GM18508 (cell line): ENCODE results near the gene OR6B1.

Experiments used
- ATAC-seq: cut with Tn5 transposase; IDR thresholded peaks from one replicate; pipeline ENCODE4 v1.9.1; 2021; ENCODE audit warnings: moderate number of reproducible peaks; ENCODE audit not compliant: insufficient read depth, unreplicated experiment

OR6B1 gene

DNA sequence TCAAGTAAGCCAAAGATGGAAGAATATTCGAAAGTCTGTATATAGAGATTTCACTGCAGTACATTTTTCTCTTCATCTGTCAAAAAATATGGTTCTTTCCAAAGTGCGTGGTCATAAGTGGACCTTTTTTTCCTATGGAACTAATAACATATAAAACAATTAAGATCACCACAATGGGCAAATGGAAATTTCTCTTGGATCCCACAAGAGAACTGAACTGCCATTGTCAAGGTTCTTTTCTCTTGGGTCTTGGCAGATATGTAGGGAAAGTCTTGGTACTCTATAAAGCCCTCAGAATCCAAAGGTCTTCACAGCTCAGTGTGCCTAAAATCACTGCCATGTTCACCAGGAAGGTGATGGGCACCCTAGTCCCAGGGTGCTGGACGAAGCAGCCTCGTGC lies at the start of gene OR6B1:
OR6B1 (plus strand) TSS at position 301 of the 400 bp plus-strand sequence. CDS start 3,677 bp downstream, outside the sequence.
- no peak for ATAC-seq

DNA sequence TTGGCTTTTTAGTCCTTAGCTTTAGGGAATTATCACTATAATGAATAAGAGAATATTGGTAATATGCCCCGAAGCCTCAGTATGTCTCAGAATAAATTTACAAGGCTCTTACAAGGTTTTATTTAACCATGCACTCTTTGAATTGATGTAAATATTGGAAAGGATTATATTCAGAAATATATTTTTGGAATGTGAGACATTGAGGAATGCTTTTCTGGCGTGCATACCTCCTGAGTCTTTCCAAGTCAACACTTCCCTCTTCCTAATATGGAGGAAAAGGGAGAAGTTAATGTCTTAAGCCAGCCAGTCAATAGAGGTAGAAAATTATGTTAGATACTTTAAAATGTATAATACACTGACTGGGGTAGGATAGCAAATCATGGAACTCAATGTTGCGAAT lies 46.7 kb upstream of the OR6B1 start:
- ATAC-seq, result no peak

DNA sequence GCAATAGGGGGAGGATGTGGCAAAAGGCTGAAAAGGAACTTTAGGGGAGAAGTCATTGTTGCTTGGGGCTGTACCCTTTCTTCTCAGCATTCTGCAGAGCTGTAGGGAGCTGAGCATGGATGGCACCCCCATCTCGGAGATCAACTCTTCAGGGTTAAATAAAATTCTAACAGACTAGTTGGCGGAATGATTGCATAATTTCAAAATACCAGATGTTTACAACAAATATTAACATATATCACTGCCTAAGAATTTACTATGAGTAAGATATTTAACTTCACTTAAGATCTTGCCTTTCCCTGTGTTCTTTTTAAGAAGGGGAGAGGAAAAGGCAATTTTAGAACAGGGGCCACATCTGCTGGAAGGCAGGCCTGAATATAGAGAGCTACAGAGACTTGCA lies 46.0 kb upstream of the OR6B1 start:
- ATAC-seq, result no peak

DNA sequence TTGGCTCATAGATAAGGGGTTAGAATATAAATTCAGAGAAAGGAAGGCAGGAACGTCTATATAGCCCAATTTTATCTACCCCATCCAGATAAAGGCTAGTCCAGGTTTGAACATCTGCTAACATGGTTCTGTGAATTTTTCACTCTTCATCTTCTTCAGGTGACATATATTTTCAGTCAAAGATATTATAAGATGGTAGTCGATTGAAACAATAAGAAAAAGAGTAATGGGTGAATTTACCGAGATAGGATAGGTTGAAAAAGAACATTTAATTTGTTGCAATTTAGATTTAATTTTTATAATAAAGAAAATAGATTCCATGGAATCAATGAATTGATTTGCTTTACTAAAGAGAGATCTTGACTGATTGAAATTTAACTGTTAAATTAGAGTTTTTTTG lies 45.6 kb upstream of the OR6B1 start, which contains the start of gene OR2F1:
OR2F1 (plus strand) TSS at position 301 of the 400 bp plus-strand sequence. CDS start 5,127 bp downstream, outside the sequence.
- no peak for ATAC-seq

GRCh38 chr7:143958781-143959180 lies 41.3 kb upstream of the OR6B1 start:
- no peak for ATAC-seq

- no peak for ATAC-seq
These were observed 39.1 kb upstream of the OR6B1 start for GRCh38 chr7:143960813-143961610.

DNA sequence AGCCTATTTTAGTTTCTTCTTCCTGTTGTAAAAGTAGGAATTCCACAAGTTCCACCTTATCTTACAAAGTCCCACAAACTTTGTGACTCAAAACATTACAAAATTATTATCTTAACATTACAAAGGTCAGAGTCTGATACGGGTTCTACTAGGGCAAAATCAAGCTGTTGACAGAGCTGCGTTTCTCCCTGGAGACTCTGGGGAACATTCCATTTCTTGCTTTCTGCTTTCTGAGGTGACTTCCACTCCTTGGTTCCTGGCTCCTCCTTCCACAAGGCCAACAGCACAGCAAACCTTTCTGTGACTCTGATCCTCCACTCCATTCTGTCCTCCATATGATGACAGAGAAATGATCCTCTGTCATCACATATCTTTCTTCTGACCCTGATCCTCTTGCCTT lies 34.8 kb upstream of the OR6B1 start:
- ATAC-seq, result no peak

DNA sequence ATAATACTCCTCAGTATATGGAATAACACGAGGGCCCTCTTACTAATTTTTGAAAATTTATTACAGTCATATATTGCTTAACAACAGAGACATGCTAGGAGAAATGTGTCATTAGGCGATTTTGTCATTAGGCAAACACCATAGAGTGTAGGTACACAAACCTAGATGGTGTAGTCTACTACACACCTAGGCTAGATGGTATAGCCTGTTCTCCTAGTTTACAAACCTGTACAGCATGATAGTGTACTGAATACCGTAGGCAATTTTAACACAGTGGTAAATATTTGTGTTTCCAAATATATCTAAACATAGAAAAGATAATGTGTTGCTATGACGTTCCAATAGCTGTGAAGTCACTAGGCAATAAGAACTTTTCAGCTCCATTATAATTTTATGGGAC lies 32.7 kb upstream of the OR6B1 start:
- no peak for ATAC-seq

- no peak for ATAC-seq
These were observed 26.2 kb upstream of the OR6B1 start for GRCh38 chr7:143973870-143974416.

DNA sequence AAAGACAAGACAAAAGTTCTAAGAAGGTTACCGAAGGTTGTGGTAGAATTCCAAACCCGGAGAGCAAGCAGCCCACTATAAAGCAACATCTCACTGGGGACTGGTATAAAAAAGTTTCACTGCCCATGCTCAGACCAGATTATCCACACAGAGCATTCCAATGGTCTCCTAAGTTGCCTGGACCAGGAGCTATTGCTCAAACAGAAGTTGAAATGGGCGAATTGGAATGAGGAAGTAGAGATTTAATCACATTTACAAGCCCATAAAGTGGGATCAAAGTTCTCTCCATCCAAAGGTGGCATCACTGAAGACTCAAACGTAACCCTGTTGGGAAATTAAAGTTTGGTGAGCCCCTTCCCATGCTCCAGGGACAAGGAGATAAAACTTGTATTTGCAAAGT lies 25.7 kb upstream of the OR6B1 start:
- ATAC-seq, result no peak

DNA sequence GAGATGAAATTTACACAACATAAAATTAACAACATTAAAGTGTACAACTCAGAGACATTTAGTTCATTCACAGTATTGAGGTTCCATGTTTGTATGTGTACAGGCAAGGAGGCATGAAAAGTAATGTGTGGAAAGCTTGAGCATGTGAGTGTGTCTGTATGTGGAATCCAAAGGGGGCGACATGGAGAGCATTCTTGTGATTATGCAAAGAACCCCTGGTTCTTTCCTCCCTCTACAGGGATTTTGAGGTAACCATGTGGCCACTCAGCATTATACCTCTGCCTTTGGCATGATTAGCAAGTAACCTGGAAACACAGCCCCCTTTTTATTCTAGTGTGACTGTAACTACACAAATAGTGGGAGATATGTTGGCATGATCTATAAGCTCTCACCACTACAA lies 24.5 kb upstream of the OR6B1 start:
- no peak for ATAC-seq

DNA sequence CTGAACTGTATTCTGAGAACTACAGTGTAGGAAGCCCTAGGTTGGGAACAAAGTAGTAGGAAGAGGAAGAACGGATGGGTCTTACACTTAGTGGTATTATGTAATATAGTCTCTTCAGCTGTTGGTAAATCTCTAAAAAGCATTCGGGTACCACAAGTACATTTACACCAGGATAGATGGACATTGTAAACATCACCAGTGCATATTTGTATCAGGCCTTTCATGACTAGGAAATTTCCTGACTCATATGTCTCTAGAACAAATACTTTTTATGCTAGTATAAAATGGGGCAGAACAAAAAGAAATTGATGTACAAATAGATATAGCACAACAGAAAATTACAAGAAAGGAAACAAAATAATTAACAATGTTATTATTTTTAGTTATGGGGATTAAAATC lies 21.5 kb upstream of the OR6B1 start:
- no peak for ATAC-seq

DNA sequence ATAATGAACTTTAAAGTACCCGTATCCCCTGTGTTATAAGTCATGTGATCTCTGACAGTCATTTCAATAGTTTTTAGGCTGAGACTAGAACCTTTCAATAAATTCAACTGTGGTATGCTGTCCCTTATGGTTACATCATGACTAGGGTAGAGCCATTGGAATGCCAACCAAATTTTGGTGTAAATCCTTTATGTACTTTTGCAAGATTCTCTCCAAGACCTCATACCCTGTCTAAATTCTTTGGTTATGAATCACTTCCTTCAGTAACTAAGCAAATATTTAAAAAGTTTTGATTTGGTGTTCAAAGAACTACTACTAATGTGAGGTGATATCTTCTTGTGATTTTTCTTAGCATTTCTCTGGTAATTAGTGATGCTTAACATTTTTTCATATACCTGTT lies 20.8 kb upstream of the OR6B1 start:
- no peak for ATAC-seq

DNA sequence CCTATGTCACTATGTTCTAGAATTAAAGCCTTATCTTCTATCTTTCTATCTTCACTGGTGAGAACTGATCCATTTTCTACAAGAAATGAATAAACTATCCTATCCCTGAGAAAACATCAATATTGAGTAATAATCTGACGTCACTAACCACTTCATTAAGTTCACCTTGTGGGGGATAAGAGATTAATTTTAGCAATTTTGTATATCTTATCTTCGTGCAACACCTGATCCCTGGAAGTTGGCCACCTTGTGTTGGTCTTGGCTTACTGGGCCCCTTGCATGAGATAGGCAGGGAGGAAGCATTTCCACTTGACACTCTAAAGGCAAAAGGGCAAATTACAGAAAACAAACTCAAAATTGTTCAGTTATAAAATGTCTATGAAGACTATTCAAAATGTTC lies 20.1 kb upstream of the OR6B1 start:
- ATAC-seq, result no peak

DNA sequence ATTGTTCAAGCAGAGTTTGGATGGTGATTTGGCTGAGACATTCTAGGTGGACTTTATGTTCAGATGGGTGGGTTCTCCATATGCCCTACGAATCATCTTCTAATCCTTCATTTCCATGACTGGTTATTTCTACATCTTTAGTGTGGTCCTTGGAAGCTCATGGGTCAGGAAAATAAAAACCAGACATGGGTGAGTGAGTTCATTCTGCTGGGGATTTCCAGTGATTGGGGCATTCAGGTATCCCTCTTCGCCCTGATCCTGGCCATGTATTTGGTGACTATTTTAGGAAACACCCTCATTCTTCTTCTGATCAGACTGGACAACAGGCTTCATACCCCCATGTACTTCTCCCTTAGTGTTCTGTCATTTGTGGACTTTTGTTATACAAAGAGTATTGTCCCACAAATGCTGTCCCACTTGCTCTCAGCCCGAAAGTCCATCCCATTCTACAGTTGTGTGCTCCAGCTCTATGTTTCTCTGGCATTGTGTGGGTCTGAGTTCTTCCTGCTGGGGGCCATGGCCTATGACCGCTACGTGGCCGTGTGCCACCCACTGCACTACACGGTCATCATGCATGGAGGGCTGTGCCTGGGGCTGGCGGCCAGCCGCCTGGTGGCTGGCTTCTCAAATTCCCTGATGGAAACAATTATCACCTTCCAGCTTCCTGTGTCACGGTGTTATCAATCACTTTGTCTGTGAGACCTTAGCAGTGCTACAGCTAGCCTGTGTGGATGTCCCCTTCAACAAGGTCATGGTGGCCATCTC lies 19.2 kb upstream of the OR6B1 start:
- no peak for ATAC-seq

DNA sequence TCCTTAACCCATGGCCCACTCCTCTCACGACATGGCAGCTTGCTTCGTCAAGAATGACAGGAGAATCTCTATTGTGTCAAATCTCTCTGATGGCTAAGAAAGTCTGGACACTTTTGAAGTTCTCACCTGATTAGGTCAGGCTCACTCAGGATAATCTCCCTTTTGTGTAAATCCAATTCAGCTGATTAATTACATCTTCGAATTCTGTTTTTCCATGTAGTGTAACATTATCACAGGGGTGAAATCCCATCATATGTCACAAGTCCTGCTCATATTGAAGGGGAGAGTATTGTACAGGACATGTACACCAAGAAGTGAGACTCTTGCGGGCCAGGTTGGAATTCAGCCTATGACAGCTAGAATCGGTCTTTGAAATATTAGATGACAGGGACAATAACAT lies 16.2 kb upstream of the OR6B1 start:
- no peak for ATAC-seq

- ATAC-seq, result no peak
These were observed 12.6 kb upstream of the OR6B1 start for GRCh38 chr7:143987513-143987912.

GRCh38 chr7:143988976-143989745 lies 11.0 kb upstream of the OR6B1 start:
- ATAC-seq, result no peak

GRCh38 chr7:143992670-143993069 lies 7.5 kb upstream of the OR6B1 start:
- ATAC-seq, result no peak

GRCh38 chr7:143993924-143994323 lies 6.2 kb upstream of the OR6B1 start:
- ATAC-seq, result no peak

GRCh38 chr7:144001543-144001942 lies 1.4 kb downstream of the OR6B1 start:
- ATAC-seq, result no peak
